CD4-positive, alpha-beta T cell treated with Interleukin-10 for 1 hour (primary cell): Measurements from ENCODE around the gene PODN.

Experiments
- DNase-seq: peaks from one replicate; pipeline ENCODE4 v3.0.0-alpha.2; 2020

Gene PODN

DNA sequence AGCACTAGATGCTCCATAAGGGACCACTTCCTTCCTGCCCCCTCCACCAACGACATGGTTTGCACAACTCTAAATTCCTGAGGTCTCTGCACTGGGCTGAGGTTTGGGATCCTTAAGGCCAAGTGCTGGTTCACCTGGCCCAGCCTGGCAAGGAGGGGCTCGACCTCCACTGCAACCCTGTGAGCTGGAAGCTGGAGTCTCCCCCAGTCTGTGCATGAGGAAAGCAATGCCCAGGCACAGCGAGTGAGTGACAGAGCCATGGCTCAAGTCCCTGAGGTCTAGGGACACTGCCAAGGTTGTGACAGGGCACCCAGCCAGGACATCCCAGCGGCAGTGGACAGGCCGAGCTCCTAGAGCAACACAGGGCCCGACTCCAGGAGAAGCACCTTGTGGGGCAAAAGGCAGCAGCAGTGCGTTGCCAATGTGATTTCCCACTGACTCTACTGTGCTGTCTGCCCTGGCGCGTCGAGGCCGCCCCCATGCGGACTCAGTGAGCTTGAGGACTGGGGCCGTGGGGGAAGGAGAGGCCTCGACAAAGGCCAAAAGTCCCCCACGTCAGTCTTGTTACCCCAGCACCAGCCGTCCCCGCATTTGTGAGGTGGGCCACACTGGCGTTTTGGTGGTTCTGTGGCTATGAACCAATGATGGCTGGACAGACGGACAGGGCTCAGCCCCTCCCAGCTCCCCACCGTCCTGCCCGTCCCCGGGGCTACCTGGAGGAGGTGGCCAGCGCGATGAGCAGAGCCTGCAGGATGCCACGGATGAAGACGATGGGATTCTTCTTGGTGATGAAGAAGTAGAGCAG is 30.0 kb downstream of the PODN start:
- DNase-seq = no peak

DNA sequence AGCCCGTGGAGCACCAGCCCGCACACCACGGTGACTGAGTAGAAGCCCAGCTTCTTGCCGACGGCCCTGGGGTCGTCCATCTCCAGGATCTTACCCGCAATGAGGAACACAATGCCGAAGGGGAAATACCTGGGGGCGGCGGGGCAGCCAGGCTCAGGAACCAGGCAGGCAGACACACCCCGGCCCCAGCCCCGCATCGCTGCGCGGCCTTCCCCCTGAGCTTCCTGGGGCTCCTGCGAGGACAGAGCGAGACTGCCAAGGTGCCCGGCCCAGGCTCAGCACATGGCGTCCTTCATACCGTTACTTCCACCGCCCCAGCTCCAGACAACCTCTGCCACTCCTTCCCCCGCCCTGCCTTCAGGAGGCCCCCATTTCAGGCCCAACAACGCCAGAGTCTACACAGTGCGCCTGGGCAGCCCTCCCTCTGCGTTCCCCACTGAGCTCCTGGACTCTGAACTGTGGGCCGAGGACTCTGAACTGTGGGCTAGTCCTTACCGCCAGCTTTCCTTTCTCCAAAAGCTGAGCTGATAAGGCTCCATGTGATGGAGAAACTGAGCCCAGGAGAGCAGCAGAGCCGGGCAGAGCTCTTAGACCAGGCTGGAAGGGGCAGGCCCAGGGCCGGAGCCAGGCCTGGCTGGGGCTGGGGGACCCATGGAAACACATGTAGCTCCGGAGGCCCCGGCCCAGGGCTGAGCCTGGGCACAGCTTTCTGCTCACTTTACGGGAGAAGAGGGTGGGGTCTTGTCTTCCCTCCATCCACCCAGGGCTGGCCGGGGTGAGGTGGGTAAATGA is 30.8 kb downstream of the PODN start:
- DNase-seq = no peak

DNA sequence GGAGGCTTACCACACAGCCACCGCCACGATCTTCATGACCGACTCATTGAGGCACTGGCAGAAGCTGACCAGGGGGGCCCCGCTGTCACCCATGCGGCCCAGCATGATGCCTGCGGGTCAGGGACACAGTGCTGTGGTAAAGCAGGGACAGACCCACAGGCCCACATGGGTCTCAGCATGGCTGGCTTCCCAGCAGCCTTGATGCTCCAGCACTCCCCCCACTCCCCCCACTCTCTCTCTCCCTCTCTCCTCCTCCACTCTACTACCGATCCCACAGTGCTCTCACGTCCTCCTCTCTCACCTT is 31.4 kb downstream of the PODN start:
- no peak for DNase-seq

DNA sequence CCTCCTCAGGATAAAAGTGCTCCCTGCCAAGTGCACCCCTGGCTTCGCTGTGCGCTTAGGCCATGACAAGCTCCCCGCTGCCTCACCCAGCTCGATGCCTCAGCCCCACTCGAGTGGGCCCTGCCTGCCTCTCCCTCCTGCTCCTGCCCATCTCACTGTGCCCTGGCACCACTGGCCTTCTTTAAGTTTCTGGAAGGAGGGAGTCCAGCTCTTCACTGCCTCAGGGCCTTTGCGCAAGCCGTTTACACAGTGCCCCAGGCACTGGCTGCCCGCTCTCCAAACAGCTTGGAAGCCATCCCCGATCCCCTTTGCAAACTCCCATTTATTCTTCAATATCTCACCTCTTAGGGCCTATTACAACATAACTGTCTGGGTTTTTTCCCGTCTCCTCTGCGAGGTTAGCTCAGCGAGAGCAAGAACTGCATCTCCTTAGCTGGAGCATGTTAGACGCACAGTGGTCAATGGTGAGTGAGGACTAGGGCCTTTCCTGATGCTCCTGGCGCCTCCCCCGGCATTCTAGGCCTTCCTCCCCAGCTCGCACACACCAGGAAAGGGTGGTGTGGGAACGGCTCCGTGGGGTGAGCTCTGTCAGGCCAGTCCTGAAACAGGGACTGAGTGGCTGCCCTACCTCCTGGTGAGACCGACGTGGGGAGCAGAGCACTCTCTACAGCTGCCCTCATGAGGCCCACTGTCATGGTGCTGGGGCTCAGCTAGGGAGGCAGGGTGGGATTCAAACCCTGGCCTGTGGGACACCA is 31.9 kb downstream of the PODN start:
- no peak for DNase-seq

DNA sequence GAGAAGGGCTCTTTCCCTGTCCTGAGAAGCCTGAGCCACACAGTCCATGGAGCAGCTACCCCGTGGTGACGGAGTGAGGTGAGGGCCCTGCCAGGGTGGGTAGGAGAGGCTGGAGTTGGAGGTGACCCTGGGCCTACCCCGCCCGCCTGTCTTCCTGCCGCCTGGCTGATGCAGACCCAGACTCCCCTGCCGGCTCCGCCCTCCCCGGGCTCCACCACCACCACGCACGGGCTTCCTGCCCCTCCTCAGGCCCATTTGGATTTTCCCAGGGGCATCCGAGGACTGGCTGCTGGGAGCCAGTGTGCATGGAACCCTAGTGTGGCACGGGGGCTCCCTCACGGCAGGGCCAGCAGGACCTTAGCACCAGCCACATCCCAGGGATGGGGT is 32.5 kb downstream of the PODN start:
- DNase-seq = no peak

DNA sequence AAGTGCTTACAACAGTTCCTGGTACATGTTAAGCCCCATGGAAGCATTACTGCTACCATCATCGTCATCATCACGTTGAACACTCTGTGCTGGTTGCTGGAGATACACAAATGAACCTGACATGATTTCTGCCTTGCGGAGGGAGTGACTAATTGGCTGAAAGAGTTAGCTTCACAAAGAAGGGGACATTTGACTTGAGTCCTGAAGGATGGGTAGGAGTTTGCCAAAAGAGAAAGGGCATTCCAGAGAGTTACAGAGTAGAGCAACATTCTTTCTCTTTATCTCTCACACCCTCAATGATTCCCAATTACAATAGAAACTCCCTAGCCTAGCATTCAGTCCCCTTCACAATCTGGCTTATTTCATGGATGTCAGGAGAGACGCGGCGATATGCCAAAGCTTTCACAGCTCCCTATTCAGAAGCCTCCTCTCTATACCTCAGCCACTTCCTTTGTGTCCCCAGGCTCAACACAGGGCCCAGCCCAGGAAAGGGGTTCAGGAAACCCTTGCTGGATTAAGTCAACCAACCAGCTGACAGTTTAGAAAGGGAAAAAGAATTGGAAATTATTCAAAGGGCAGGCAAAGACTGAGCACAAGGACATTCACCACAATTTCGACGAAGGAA is 42.4 kb downstream of the PODN start:
- DNase-seq = no peak

DNA sequence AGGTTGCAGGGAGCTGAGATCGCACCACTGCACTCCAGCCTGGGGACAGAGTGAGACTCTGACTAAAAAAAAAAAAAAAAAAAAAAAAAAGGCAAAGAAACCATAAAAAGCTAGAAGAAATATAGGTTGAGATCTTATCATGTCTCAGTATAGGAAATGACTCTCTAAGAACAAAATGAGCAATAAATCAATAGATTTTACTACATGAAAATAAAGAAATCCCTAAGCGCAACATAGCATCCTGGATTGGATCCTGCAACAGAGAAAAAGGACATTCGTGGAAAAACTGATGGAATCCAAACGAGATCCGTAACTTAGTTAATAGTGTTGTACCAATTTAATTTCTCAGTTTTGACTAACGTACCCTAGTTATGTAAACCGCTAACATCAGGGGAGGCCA is 45.1 kb downstream of the PODN start:
- no peak for DNase-seq

DNA sequence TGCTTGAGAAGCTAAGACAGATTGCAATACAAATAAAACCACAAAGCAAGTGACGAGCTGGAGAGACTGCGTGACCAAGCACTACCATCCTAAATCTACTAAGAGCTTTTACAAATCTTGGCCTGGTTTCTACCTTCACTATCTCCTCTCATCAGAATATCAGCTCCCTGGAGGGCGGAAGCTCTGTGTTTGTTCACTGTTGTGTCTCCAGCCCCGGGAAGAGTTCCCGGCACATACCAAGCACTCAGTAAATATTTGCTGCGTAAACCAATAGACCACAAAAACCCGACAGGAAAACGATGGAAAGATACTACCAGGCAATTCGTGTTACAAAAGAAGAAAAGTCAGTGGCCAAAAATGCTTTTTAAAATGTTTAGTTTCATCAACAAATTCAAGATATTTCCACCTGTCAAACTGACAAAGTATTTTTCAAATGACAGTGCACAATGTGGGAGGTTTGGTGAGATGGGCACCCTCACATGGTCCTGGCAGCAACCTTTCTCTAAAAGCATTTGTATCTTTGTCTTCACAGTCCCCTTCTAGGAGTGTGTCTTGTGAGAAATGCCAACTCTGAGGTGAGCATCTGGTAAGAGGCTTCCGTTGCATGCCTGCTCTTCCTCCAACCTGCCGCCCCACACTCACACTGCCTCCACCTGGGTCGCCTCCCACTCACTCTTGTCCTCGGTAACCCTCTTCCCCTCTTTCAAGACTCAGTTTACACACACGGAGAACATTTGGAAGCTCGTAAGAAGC is 45.7 kb downstream of the PODN start:
- no peak for DNase-seq

DNA sequence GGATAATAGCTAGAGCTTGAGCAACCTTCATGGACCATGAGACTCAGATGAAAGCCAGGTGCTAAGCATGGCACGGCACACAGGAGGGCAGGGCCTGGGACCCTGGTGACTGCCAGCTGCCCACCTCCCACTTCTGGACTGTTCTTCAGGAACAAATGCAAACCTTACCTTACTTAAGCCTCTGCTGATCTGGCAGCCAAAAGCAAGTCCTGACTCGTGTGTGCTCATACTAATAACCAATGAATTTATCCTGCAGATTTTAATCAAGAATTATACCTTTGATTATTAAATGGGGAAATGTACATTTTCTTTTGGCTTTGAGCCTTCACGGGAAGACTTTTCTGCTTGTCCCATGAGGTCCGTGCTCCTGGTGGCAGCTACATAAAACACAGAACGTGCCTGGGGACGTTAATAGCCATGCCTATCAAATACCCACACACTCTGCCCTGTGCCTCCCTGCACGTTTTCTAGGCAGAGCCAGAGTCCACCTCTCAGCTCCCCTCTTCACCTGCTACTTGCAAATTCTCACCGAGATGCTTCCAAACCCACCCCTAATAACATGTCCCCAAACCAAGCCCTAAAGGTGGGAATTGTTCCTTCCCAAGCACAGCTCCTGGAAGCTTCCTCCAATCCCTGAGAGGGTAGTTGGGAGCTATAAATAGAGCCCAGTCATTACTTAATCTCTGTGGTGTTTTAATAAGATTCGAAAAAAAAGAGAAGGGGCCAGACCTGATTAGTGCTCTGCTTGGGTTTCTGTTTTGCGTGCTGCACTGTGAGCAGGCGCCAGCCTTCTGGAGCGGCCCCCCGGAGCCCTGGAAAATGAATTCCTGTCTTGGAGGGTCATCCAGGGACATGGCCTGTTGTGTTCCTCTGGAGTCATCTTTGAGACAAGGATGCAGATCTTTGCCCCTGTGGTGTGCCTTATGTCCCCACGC is 46.9 kb downstream of the PODN start:
- DNase-seq = no peak

DNA sequence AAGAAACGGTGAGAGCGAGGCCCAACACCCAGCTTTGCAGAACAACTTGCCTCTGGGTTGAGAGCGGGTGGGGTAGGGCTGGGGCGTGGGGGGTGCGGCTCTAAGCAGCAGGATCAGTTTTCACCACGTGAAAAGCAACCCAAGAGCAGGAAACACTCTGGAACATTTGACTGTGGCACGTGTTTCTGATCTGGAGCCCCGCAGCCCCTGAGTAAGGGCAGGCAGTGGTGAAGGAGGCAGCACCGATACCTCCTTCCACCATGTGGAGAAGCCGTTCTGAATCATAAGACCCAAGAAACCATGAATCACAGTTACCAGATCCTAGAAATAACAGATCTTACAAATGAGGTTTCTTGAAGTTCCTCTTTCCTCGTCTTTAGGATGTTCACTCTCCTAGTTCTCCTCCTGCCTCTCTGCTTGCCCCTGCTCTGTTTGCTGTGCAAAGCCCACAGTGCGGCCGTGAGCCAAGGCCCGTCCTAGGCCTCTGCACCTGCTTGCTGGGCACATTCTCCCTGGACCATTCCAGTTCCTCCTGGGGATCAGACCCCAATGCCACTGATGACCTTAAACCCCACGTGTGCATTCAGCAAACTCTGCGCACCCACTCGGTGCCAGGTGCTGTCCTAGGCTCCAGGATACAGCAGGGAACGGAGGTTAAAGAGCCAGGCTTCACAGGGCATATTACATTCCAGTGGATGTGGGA is 48.5 kb downstream of the PODN start:
- no peak for DNase-seq

DNA sequence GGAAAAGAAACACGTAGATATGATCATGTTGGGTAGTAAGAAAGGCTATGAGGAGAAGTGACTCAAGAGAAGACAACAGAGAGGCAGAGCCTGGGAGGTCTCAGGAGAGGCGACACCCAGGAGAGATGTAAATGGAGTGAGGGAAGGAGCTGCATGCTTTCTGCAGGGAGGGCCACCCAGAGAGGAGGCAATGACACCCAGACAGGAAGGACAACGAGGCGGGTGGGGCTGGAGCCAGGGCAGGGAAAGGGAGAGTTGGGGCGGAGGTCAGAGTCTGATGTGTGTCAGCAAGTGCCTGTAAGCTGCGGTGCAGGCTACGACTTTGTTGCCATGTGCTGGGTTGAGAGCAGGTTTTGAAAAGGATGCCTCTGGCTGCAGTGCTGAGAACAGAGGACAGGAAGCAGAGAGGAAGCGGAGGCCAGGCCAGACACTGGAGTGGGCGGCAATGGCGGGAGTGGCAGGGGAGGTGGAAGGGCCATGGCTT is 49.1 kb downstream of the PODN start:
- no peak for DNase-seq

DNA sequence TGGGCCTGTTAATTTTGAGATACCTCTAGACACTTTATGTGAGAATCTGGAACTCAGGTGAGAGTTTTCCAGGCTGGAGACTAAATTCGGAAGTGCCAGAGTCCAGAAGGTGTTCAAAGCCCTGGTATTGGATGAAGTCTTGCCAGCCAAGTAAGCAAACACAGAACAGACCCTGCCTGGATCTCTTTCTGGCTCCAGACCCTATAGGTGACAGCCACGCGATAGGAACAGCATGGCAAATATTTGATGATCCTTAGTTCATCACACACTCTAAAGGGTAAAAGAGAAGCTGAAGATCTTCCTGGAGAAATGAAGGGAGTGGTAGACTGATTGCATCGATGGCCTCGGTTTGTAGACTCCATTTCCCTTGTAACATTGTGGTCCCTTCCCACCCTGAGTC is 49.7 kb downstream of the PODN start:
- no peak for DNase-seq

DNA sequence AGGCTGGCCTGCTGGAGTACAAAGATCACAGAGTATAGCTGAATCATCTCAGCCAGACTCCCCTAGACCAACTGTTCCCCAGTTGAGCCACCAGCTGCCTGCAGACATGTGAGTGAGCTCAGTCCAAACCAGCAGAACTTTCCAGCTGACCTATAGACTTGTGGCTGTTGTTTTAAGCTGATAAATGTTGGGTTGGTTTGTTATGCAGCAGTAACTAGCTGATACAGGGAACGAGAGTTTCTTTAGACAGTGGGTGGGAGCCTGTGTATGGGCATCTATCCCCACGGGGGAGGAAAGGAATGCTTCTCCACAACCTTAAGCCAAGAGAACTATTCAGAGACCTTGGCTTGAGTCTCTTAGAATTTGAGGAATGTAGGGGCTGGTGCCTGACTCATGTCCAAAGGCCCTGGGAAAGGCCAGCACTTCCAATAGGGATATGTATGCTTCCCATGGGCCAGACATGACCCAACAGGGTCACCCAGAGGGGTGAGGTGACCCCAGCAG is 50.3 kb downstream of the PODN start:
- DNase-seq = no peak

DNA sequence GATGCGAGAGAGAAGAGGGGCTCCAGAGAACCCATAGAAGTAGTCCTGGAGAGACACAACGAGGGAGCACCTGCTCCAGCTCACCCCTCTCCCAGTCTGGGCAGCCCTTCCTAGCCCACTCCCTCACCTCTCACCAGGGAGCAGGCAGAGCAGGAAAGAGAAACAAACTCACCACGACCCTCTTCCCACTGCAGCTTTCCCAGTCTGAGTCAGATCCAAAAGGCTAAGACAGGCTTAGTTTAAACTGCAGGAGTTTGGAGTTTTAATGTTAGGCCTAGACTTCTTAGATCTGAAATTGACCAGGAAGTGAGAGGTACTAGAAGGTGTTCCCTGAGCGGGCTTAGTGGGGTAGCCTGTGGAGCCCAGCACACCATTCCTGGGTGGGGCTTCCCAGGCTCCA is 50.8 kb downstream of the PODN start:
- no peak for DNase-seq

DNA sequence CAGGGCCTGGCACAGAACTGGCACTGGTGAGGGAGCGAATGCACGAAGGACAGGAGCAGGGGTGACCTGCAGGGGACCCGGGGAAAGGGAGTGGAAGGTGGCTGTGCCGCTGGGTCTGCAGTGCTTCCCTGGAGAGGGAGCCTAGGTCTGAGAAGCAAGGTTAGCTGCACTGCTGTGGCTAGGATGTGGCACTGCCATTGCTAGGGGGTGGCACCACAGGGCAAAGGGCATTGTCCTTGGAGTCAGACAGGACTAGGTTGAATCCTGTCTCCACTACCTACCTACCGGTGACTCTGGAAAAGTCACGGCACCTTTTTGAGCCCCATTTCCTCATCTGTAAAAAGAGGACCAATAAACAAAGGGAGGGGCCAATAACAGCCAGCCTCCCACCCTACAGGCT is 52.1 kb downstream of the PODN start:
- no peak for DNase-seq

DNA sequence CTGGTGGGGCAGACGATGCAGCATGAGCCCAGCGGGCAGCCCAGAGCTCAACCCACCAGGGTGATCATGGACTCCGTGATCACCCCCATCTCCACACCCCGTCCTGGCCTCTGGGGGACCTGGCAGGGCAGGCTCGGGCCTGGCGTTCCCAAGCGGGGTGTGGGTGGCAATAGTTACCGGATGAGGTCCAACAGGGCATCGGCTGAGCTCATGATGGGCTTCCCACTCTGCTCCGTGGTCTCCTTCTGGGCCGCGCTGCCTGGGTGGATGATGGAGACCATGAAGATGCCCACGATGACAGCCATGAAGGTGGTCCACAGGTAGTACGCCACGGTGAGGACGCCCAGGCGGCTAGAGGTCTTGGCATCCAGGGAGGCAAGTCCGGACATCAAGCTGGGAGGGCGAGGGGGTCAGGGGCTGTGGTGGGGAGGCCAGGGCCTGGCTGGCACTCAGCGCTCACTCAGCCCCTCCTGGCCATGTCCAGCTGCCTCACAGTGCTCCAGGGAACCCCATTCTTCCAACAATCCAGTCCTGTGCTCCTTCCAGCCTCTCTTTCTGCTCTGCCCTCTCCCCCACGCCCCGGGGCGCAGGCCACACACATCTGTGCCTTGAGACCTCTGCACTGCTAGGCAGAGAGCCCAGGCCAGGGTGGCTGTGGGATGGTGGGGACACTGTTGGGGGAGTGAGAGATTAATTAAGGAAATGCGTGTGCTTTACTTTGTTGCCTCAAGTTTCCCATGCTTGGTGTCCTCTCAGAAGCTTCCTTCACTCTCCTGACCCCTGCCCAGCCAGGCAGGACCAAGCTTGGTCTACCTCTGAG is 52.8 kb downstream of the PODN start:
- no peak for DNase-seq

DNA sequence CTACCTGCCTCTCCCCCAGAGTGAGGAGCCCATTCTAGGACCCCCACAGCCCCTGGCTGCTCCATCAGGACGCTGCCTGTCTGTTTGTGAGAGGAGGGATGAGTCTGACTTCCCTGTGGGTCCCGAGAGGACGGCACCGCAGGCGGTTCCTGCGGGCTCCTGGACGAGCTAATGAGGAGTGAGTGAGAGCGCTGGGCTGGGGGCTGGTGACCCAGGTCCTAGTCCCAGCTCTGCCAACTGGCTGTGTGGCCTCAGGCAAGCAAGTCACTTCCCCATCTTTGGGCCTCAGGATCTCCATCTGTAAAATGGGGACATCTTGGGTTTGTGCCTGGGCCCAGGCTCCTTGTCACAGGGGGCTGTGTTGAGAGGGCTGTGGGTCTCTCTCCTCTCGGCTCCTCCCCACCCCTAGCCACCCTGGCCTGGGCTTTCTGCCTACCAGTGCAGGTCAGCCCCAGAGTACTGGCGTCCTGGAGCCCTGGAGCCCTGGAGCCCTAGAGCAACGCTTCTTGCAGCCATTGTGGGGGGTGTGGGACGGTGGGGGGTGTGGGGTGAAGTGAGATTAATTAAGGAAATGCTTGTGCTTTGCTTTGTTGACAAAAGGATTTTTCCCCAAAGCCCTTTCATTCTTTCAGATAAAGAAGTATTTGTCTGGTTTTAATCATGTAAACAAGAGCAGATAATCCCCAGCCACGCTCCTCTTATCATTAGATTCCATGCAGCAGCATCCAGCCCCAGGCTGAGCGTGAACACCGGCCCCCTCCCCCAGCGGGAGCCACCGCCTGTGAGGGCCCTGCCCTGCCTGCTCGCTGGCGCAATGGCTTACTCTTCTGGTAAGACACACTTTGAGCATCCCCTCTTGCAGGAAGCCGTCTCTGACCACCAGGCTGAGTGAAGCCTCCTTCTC is 53.6 kb downstream of the PODN start:
- DNase-seq = no peak

DNA sequence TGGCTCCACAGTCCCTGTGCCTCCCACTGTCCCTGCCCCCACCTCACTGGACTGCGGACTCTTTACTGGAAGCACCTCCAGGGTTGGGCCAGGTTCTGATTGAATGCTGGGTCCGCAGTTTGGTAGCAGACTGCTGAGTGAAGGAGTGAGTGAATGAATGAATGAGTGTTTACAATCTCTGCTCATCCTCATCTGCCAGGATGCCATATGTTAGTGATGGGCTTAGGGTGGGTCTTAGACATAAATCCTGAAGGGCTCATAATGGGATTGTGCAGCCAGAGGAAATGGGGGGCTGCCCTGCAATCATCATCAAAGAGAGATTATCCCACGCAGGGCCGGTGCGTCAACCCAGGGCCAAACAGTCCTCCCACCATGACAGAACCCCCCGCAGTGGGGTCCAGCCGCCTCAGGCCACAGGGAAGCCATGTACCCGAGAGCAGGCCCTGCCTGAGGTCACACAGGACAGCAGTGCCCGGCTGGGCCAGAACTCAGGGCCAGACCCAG is 54.3 kb downstream of the PODN start:
- DNase-seq = no peak
